Dermis microvascular lymphatic vessel endothelial cell (primary cell): ENCODE data around the gene EPN1. TPM values are rescaled to one million over a fixed set of nuclear protein-coding genes. Genes with fewer than 3 reads are reported as not detected.
A peak's percentile ranks its signal among the peaks of the same experiment; 100 is the strongest.

ENCODE experiments used
- DNase-seq, 2 donors: peaks; one replicate each; pipeline versions ENCODE4 v3.0.0 to v3.0.0-alpha.2; 2010; ENCODE audit warnings: low read depth in 2 of 2
- total RNA-seq: library from RNA; depleted of rRNA; stranded (reverse); fragments of >200 nt; gene quantifications from 2 replicates; pipeline ENCODE4 v1.2.1, GENCODE V29; 2014

Gene EPN1
- total RNA-seq, result 25.0 and 59.2 TPM in 2 replicates

- DNase-seq, result peak; percentile 85 to 96
Observed at GRCh38 chr19:55674841-55675660, at the start of gene EPN1. Gene EPN1, plus strand, starts transcription at chr19:55675226. Its CDS starts 3,402 bp downstream, at chr19:55678628.

GRCh38 chr19:55626350-55626749 is 48.7 kb upstream of the EPN1 start:
- DNase-seq, result no peak

- peak; percentile 90 to 97 for DNase-seq
Observed at GRCh38 chr19:55632463-55632834, 42.6 kb upstream of the EPN1 start.

GRCh38 chr19:55633861-55634260 is 41.2 kb upstream of the EPN1 start:
- DNase-seq, result no peak

- peak in 1 of 2 donors; percentile 10 for DNase-seq
Observed at GRCh38 chr19:55635334-55635717, 39.7 kb upstream of the EPN1 start.

- no peak for DNase-seq
Observed at GRCh38 chr19:55635856-55636440, 39.1 kb upstream of the EPN1 start.

- no peak for DNase-seq
Observed at GRCh38 chr19:55636723-55637122, 38.3 kb upstream of the EPN1 start.

- no peak for DNase-seq
Observed at GRCh38 chr19:55637534-55637933, 37.5 kb upstream of the EPN1 start.

GRCh38 chr19:55638864-55639359 is 36.1 kb upstream of the EPN1 start:
- peak in 1 of 2 donors; percentile 40 for DNase-seq

GRCh38 chr19:55640043-55640576 is 34.9 kb upstream of the EPN1 start:
- DNase-seq, result peak; percentile 60 to 84

- peak in 1 of 2 donors; percentile 78 for DNase-seq
Observed at GRCh38 chr19:55640577-55641425, 34.2 kb upstream of the EPN1 start, which contains the start of gene ZNF580. Gene ZNF580, plus strand, starts transcription at chr19:55641002. Its CDS starts 1,507 bp downstream, at chr19:55642509.

- DNase-seq, result peak in 1 of 2 donors; percentile 24
Observed at GRCh38 chr19:55641426-55642152, 33.4 kb upstream of the EPN1 start.

- DNase-seq, result peak in 1 of 2 donors; percentile 12
Observed at GRCh38 chr19:55642153-55643002, 32.6 kb upstream of the EPN1 start.

GRCh38 chr19:55643003-55643886 is 31.8 kb upstream of the EPN1 start, which contains the start of gene ZNF581:
Gene ZNF581, plus strand, starts transcription at chr19:55643649. Its CDS starts 923 bp downstream, at chr19:55644572.
- peak; percentile 43 to 74 for DNase-seq

GRCh38 chr19:55643887-55644176 is 31.2 kb upstream of the EPN1 start:
- DNase-seq, result no peak

- DNase-seq, result no peak
Observed at GRCh38 chr19:55644191-55644833, 30.7 kb upstream of the EPN1 start.

- DNase-seq, result no peak
Observed at GRCh38 chr19:55644842-55645511, 30.0 kb upstream of the EPN1 start.

- no peak for DNase-seq
Observed at GRCh38 chr19:55645512-55645881, 29.5 kb upstream of the EPN1 start.
